Mammary epithelial cell (primary cell): ENCODE data around the gene WNT7A.

Experiments used
- EZH2 ChIP-seq: IDR thresholded peaks from 2 replicates; pipeline ENCODE4 v1.6.1; 2012; ENCODE audit warnings: low read length, inconsistent platforms, borderline replicate concordance
- TF ChIP-seq, protein P1 (sequence below), 2 donors: IDR thresholded peaks in 1 of 2; conservative IDR thresholded peaks in 1 of 2; 2 replicates each; pipeline ENCODE4 v1.5.1; 2011 to 2012; ENCODE audit warnings: inconsistent platforms in 2 of 2, low read length in 2 of 2, mild to moderate bottlenecking in 2 of 2, control low read depth in 1 of 2, low read depth in 1 of 2; ENCODE audit not compliant: insufficient read depth in 1 of 2; ENCODE audit errors: extremely low read depth in 1 of 2

DNA sequence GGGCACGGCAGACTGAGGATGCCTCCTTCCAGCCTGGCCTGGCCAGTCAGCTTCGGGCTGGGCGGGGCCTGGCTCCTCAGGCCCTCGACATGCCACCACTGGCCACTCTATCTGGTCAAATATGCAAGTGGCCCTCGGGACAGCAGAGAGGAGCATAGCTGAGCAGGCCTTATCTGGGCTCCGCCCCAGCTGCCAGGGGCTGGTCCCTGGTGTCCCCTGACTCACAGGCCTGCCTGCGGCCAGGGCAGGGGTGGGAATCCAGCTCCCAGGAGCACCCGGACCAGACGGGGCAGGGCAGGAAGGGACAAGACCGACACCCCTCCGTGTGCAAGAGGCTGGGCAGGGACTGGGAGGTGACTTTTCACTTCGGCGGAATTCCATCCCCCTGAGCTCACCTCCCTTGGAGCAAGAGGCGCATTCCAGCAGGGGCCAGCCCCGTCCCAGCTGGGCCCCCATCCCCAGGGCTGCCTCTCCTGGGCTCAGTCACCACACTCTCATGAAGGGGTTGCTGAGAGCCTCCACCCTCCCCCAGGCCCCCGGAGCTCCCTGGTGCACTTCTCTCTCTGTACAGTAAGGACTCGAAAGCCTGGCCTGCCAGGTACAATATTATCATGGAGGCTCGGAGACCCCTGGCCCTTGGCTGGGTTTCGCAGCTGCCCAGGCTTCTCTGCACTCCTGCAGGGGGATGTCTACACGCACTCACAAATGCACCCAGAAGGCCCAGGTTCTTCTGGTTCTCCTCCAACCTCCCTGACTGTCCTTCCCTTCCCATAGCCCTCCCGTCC is 29.5 kb downstream of the WNT7A start:
- TF ChIP-seq, protein P1, sequence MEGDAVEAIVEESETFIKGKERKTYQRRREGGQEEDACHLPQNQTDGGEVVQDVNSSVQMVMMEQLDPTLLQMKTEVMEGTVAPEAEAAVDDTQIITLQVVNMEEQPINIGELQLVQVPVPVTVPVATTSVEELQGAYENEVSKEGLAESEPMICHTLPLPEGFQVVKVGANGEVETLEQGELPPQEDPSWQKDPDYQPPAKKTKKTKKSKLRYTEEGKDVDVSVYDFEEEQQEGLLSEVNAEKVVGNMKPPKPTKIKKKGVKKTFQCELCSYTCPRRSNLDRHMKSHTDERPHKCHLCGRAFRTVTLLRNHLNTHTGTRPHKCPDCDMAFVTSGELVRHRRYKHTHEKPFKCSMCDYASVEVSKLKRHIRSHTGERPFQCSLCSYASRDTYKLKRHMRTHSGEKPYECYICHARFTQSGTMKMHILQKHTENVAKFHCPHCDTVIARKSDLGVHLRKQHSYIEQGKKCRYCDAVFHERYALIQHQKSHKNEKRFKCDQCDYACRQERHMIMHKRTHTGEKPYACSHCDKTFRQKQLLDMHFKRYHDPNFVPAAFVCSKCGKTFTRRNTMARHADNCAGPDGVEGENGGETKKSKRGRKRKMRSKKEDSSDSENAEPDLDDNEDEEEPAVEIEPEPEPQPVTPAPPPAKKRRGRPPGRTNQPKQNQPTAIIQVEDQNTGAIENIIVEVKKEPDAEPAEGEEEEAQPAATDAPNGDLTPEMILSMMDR (conservative IDR thresholded peaks at IDR 0.05 in 1 of 2, IDR thresholded peaks at IDR 0.05 in 1 of 2; ENCODE audit: extremely low read depth in 1 of 2, insufficient read depth in 1 of 2, low read depth in 1 of 2, low read length in 2 of 2): no peak
- no peak for TF ChIP-seq EZH2
